Pulmonary artery endothelial cell (primary cell): ENCODE results near the gene SURF2. TPM values are rescaled to one million over a fixed set of nuclear protein-coding genes. Genes with fewer than 3 reads are reported as not detected.

Source experiments
- DNase-seq: peaks from one replicate; pipeline ENCODE4 v3.0.0-alpha.2; 2011; ENCODE audit warnings: low read depth, low spot score
- total RNA-seq: library from RNA; depleted of rRNA; stranded (reverse); fragments of >200 nt; gene quantifications from 2 replicates; pipeline ENCODE4 v1.2.3, GENCODE V29; 2014

The SURF2 gene
- total RNA-seq, 1 donor from 2014 or later = 17.5 TPM

- no peak for DNase-seq
Measured at GRCh38 chr9:133353548-133353947, 2.8 kb upstream of the SURF2 start.

DNA sequence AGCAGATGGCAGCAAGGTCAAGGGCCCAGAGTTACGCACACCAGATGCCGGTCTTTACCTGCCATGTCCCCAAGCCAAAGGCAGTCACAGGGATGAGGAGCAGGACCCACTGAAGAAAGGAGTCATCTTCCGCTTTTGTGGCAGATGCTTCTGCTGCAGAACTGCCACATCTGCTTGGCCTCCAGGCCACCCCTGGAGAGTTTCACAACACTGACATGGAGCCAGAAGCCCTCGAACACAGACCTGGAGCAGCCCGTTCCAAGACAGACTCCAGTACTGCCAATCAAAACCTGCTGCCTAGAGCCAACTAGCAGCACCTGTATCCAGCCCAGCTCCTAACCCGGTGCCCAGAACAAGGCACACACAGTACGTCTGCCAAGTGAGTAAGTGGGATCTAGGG lies 1.6 kb upstream of the SURF2 start:
- DNase-seq = no peak

GRCh38 chr9:133355881-133356357 lies 431 bp upstream of the SURF2 start:
- no peak for DNase-seq

DNA sequence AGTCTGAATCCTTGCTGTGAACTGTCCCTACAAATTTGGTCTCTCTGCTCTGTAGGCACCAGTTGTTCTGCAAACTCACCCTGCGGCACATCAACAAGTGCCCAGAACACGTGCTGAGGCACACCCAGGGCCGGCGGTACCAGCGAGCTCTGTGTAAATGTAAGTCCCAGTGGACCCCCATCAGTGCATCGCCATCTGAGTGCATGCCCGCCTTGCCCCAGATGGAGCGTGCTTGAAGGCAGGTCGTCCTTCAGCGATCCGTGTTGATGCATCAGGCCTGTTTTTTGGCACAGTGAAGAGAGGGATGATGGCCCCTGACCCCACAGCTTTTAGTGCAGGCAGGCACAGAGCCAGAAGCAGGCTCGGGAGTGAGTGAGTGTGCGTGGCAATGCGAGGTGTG lies 1.3 kb downstream of the SURF2 start:
- DNase-seq = no peak

GRCh38 chr9:133359399-133360175 lies 3.2 kb downstream of the SURF2 start:
- DNase-seq = no peak

GRCh38 chr9:133360400-133361393 lies 4.3 kb downstream of the SURF2 start:
- DNase-seq = no peak

DNA sequence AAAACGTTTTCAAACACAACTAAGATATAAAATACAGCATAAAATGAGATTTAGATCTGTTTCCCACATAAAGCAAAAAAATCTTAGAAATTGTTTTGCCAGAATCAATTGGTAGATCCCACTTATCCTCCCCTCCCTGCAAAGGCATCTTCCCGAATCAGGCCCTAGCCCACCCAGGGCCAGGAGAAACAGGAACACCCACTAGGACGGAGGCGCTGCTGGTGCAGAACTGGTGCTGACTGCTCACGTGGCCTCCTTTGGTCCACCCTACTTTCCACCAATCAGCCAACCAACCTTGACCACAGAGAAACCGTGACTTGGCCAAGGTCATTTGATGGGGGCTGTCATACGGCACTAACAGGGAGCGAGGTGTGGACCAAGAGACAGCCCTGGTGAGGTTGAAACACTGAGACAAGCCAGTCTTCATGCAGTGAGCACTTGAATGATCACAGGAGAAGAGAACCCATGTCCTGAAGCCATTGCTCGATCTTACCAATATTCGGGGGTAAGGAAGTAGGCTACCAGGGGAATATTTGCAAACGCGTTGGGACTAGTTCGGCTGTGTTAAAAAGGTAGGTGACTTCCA lies 5.2 kb downstream of the SURF2 start:
- DNase-seq = no peak

GRCh38 chr9:133362359-133363044 lies 6.2 kb downstream of the SURF2 start:
- no peak for DNase-seq

DNA sequence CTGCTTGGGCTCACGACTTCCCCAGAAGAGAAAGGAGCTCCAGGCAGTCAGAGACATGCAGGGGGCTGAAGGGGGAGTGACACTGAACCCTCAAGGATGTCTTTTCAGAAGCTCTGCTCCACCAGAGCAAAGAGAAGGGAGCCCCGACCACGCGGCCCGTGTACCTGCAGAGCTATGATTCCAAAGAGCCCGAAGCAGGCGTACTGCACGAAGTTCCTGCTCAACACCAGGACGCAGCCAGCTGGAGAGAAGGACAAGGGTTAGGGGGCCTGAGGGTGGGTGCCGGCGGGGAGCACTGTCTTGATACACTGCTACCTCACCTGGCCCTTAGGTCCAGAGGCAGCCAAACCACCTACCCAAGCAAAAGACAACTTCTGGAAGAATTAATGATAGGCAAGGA lies 10.1 kb downstream of the SURF2 start:
- no peak for DNase-seq

- no peak for DNase-seq
Measured at GRCh38 chr9:133367221-133367620, 10.9 kb downstream of the SURF2 start.

DNA sequence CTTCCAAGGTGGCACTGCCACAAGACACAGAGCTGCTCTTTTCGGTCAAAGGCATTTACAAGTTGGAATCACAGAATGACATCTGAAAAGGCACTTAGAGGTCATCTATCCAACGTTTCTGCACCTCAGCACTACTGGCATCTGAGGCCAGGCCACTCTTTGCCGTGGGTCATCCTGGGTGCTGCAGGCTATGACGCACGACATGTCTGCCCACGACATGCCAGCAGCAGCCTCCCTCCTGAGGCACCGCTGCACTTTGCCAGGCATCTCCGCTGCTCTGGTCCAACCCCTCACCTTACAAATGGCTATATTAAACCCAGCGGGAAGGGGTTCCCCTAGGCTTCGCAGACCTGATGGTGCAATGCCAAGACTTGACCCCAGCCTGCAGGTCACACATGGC lies 11.4 kb downstream of the SURF2 start:
- no peak for DNase-seq

GRCh38 chr9:133368249-133368881 lies 12.0 kb downstream of the SURF2 start:
- no peak for DNase-seq

GRCh38 chr9:133369422-133369821 lies 13.1 kb downstream of the SURF2 start:
- DNase-seq = no peak

- DNase-seq = no peak
Measured at GRCh38 chr9:133369933-133370332, 13.6 kb downstream of the SURF2 start.

GRCh38 chr9:133370685-133371084 lies 14.3 kb downstream of the SURF2 start:
- DNase-seq = no peak

GRCh38 chr9:133371261-133371711 lies 14.9 kb downstream of the SURF2 start:
- no peak for DNase-seq

DNA sequence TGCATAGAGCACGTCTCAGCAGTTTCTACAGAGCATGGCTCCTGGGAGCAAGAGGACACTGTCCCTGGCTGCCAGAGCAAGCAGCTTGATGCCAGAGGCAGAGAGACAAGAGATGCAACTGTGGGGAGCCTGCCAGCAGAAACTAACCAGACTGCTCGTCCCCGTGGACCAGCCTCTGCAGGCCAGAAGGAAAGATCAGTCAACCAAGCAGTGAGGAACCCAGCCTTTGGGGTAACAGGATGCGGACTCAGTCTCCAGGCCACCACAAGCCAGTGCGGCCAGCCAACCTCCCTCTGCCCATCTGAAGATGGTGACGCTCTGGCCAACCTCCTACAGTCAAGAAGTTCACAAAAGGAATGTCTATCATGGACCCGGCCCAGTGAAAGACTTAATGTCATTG lies 15.8 kb downstream of the SURF2 start:
- no peak for DNase-seq

- DNase-seq = no peak
Measured at GRCh38 chr9:133374612-133375115, 18.3 kb downstream of the SURF2 start.

DNA sequence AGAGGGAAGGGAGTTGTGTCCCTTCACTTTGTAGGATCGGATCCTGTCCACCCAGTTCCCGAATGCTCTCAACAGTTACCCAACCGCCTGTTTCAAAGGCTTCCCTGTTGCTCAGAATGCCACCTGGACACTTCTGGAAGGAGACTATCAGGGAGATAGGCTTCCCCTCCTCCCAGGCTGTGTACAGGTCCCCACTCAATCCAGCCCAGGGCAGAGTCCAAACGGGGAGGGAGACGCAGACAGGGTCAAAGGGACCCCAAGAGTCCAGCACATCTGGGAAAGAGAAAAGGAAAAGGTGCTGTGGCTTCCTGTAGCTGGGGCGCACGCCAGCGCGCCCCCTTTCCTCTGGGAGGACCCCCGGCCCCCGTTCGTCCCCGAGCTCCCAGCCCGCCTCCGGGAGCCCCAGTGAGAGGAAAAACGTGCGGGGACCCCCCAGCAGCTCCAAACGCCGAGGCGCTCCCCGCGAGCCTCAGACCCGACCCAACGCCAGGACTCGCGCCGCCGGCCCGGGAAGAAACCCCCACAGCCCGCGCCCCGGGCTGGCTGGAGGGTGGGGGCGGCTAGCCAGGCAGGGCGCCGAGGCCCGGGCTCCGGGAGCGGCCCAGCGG lies 18.9 kb downstream of the SURF2 start:
- no peak for DNase-seq
